HG02943 (cell line): ENCODE measurements around the gene POLR2M.

Experiments
- ATAC-seq: cut with Tn5 transposase; IDR thresholded peaks from one replicate; pipeline ENCODE4 v1.9.1; 2021; ENCODE audit warnings: mild to moderate bottlenecking, low read depth, moderate library complexity; ENCODE audit not compliant: unreplicated experiment

POLR2M gene

DNA sequence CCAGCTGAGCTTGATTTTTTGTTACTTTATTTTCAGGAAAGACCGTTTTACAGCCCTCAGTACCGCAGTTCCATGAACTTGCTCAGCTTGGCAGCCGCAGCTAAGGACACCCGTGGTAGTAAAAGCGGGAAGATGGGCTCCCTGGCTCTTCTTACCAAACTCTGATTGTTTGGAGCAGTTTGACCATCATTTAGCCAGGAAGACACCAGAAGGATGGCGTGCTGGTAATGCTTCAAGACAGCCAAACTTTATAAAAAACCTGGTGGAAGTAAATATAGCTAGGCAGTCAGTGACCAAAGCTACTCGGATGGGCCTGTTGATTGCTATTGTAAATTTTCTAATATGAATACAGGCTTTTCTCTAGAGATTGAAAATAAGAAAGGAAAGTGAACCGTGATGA is 28.9 kb downstream of the POLR2M start:
- ATAC-seq: no peak

DNA sequence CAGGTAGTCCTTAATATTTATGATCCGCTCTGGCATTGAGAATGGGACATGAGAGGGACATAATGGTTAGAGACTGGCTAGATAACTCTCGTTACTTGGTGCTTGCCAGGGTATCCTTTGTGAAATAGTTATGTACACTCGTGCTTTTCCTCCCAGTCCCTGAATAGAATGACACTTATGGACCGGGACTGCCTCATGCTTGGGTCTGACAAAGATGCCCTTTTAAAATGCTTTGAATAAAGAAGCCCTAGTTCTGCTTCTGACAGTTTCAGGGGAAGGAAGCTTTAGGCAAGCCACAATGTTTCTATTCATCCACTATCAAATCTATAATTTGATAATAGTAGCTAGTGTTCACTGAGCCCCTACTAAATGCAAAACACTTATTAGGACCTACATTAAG is 29.4 kb downstream of the POLR2M start:
- no peak for ATAC-seq

DNA sequence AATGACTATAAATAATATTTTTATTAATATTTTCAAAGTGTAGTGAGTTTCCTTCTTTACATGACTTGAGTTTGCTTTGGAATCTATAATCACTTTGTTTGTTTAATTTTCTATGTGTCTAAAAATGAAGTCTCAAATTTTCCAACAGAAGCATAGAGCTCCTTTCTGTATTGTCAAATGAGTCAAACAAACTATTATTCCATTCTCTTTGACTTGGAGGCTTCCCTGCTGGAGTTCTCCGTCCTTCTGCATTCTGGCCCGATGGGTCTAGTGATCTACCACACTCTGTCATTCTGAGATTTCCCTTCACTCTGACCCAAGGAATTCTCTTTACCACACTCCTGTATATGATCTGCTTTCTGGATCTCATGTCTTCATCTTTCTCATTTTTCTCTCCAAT is 30.1 kb downstream of the POLR2M start:
- no peak for ATAC-seq

DNA sequence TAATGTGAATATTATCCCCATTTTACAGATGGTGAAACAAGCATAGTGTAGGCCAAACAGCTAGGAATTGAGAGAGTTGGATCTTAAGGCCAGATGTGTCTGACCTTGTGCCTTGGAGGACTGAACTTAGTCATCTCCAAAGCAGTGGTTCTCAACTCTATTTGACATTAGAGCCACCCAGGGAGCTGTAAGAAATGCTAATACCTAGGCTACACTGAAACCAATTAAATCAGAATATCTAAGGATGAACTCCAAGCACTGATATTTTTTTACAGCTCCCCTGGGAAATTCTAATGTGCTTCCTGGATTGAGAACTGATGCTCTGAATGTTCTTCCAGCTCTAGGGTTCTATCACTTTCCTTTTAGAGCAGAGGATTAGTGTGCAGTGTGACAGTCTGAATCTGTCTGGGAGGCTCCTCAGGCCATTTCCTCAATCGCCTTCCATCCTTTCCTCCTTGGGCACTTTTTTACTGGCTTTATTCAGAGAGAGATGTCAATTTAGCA is 32.3 kb downstream of the POLR2M start:
- ATAC-seq: no peak

DNA sequence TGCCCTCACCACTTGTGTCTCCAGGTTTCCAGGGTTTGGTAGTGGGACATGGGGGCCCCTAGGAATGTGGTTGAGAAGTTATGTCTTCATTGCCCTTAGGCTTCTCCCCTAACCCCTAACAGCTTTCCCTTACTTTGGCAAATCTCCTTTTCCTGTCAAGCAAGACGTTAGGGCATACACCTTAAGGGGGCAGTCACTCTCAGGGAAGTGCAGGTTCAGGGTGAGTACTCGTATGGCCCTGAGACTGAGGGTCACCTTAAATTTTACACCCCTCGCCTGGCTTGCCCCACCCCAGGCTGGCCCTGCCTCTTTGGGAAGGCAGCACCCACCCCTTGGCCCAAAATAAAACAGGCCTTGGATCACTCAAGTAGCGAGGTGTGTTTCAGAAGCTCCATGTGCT is 33.5 kb downstream of the POLR2M start:
- no peak for ATAC-seq

DNA sequence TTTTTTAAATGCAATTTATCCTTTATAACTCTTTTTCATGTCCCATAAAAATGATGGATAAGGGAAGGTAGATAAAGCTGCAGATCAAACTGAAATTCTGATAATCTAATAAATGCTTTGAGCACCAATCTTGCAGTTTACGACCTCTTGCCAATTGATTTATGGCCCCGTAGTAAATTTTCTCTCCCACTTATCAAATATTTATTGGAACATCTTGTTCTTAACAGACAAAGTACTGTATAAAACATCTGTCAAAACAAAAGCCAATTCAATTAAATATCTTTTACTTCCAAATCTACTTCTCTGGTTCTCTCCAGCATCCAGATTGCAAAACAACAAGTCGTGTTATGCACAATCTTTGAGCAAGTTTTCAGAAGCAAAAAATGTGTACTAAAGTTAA is 34.6 kb downstream of the POLR2M start:
- no peak for ATAC-seq

DNA sequence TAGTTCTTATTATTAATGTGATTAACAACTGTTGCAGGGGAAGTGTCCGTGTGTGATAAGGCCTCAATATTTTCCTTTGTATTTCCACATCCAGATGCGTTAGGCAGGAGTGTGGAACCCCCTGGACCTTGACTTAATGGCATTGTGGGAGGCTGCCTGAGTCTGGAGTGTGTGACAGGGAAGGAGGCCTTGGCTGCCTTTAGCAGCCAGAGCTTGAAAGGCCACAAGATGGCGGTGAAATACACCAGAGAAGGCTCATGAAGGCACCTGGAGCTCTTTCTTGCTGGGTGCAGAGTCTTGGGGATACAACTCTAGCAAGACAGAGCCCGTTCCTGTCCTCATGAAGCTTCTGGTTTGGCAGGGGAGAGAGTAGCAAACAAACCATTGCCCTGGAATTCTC is 36.9 kb downstream of the POLR2M start:
- no peak for ATAC-seq

DNA sequence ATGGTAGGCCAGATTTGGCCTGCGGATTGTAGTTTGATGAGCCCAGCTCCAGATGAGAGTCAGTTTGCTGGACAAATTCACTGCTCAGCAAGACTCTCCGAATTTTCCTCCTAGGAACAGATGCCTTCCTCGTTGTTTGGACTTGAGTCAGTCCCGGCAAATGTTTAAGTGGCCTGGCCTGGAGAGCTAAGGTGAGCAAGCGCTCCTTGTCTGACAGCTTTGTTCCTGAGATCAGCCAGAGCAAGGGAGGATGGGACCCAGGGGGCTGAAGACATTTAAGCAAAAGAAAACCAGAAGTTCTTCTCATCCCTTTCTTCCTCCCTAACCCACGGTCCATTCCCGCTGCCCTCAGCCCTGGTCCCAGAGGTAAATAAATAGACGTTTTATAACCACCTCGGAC is 40.3 kb downstream of the POLR2M start:
- ATAC-seq: no peak

DNA sequence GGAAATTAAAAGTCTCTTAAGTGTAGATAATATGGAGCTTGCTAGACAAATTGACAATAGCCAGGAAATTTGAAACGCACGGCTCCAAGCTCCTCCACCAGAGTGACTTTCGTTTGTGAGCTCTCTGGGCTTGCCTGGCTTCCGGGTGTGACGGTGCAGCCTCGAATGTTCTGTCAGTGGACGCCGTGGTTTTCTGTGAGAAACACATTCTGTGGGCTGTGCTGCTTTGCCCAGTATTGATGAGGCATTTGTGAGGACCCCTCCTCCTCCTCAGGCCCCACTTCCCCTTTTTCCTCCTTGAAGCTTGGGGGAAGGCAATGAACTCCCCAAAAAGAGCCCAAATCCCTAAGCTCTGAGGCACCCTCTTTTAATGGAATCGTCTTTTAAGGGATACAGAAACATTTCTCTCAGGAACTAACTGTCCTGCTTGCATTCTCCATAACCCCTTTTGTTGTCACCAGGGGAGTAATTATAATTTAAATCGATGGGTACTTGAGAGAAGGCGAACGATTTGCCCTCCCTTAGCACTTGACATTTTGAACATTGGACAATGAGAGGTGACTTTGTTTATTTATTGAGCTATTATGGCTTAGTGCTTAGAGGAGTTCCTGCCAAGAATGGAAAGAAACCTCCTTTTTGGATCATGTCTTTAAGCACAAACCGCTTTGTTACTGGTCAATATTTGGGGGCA is 40.8 kb downstream of the POLR2M start:
- ATAC-seq: no peak

DNA sequence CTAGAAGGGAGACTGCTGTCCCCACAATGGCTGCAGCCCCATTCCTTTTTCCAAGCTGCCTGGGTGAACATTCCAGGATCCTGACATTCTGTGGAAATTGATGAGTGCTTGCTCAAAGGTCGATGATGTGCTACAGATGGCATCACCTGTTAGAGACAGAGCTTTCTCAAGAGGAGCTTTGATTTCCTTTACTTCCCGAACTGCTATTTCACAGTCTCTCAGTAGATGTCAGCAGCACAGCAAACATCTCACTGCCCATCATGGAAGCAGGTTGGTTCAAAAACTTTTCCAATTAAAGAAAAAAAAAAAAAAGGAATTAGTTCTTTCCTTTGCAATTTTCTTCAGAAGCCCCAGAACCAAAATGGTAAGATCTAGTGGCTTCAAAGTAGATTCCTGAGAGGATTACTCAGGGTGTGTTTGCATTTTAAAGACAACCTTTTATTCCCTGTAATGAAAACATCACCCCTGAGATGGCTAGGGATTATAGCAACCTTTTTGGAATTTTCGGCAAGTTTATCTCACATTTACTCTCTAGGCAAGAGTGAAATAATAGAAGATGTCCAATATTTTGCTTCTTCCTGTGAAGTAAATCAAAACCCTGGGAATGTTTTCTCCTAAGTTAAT is 44.8 kb downstream of the POLR2M start:
- no peak for ATAC-seq

DNA sequence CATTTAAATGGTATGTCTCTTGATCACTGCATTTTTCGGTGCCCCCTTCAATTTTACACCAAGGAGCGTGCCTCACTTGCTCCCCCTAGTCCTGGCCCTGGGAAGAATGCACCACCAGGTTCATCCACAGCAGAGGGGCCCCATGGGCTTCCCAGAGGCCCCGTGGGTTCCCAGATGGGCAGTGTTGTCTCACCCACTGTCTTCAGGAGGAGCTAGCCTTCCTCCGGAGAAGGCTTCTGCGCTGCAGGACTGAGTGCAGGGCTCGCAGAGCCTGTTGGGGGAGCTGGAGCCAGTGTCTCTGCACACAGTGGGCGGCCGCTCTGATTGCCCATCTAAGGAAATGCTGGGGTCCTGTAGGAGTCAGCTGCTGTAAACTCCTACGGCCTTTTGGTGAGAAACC is 45.9 kb downstream of the POLR2M start:
- ATAC-seq: no peak

DNA sequence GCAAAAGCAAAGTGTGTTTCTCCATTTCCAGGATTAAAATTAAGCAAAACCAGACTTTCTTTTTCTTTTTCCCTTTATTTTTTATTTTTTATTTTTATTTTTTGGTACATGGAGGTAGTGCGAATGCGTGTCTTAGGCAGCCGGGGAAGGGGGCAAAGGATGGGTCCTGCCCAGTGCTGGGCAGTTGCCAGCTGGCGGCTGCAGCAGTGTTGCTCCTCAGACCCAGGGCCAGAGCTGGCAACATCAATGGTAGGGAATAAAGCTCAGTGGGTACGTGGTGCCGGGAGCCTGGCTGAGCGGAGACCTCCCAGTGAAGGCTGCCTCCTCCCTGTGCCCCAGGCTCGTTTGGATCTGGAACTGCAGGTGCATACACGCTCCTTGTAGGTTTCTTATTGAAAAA is 46.3 kb downstream of the POLR2M start:
- no peak for ATAC-seq

DNA sequence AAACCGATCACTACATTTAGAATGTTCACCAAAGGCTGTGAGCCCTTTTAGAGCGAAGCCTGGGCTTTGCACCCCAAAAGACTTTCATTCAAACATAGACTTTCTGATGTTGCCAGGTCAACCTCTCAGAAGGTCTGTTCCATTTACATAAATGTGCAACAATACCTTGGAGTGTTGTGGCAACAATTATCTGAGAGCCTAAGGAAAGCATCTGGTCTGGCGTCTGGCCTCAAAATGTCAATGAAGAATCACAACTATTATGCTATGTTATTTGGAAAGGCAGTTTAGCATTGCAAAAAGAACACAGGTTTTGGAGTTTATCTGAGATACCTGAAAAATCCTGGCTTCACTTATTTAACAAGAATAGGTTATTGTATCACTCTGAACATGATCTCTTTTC is 50.0 kb downstream of the POLR2M start:
- ATAC-seq: no peak

DNA sequence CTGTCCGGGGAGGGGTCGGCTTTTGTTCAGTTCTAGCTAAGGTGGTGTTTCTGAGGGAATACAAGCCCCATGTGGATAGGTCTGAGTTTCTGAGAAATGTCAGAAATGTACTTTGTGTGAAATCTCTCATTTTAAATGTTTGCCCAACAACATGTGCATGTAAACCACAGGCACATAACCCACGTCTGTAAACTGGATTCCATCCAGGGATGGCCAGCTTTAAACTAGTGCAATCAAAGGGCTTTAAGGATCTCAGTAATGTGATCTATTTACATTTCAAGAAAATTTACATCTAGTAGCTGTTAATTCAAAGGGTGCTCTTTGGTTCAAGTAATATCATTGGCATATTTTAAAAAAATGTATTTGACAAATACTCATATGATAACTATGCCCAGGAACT is 52.0 kb downstream of the POLR2M start:
- no peak for ATAC-seq

DNA sequence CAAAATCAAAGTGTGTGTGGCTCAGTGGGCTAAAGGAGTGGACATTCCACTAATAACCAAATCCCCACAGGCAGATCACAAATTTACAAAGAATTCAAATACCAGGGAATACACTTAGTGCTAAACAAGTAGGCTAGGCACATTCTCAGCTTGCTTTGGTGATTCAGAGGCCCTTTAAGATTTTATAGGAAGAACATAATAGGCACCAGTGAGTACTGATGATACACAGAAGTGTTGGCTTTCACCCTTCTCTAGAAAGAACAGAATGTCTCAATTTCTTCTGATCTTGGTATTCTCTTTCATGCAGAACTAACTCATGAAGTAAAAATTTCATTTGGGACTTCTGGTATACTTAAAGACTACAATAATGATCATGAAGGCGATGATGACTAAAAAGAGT is 55.0 kb downstream of the POLR2M start:
- ATAC-seq: no peak

DNA sequence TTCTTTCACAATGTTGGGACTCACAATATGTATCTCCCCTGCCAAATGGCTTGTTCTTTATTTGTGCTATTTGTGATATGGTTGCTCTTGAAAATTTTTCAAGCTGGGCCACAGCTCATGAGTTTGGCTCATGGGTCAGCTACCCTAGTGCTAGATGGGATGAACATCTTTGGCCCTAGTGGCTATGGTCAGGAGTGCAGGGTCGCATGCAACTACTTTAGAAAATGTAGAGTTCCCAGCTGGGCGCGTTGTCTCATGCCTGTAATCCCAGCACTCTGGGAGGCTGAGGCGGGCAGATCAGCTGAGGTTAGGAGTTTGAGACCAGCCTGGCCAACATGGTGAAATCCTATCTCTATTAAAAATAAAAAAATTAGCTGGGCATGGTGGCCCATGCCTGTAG is 55.8 kb downstream of the POLR2M start:
- ATAC-seq: no peak

DNA sequence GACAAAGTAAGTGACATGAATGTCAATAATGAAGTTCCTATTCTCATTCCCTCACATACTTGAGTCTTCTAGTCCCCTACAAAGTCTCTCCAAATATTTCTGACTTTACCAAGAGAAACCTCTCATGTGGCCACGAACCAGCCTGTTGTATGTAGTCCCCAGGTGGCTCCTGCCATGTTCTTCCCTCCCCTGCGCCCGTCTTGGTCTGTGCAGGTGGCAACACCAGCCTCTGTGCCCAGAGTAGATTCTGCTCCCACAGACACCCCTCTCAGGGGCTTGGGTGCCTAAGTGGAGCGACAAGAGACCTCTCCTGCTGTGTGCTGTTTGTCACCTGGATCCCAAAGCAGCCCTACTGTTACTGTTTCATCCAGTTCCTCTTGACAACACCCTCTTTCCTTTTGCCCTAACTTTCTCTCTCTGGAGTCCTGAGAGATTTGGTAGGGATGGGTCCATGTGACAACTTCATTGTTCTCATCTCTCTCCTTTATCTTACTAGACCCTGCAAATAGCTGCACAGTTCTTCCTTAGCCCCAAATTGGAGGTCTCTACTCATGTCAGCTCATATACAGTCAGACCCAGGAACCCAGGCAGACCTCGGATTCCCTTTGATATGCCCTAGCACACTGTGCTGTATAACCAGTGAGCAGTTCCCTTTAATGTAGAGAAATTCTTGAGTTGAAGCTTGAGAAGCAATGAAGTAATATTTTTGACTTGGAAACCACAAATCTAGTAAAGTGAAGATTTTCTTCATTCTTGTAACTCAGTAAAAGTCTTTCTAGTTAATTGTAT is 56.9 kb downstream of the POLR2M start:
- ATAC-seq: no peak
